Ascending aorta (tissue), 2 donors: ENCODE measurements around the gene OLFM2. TPM values are rescaled to one million over a fixed set of nuclear protein-coding genes. Genes with fewer than 3 reads are reported as not detected.

Experiments used
- DNase-seq, 2 donors: peaks; one replicate each; pipeline ENCODE4 v3.0.0-alpha.2; 2019; ENCODE audit warnings: low spot score in 2 of 2
- H3K27ac ChIP-seq, 2 donors: fragments of 200-600 bp; sonication (generic); one replicate each; pipeline ENCODE4 v1.5.1; 2016 to 2017; ENCODE audit warnings: mild to moderate bottlenecking in 1 of 2
- H3K27me3 ChIP-seq: fragments of 200-600 bp; sonication (generic); one replicate; pipeline ENCODE4 v1.5.1; 2017
- H3K36me3 ChIP-seq, 2 donors: fragments of 200-600 bp; sonication (generic); one replicate each; pipeline ENCODE4 v1.5.1; 2016
- H3K4me1 ChIP-seq, 2 donors: fragments of 200-600 bp; sonication (generic); one replicate each; pipeline ENCODE4 v1.5.1; 2016 to 2017; ENCODE audit warnings: mild to moderate bottlenecking in 1 of 2
- H3K4me3 ChIP-seq, 2 donors: fragments of 200-600 bp; sonication (generic); one replicate each; pipeline ENCODE4 v1.5.1; 2016 to 2017; ENCODE audit warnings: mild to moderate bottlenecking in 1 of 2
- H3K9me3 ChIP-seq, 2 donors: fragments of 200-600 bp; sonication (generic); one replicate each; pipeline ENCODE4 v1.5.1; 2016
- intact Hi-C: fragments of 100-400 bp; cut with DNase I; formaldehyde crosslinking; loops from one replicate; pipeline ENCODE4 v1.15.1; 2023
- total RNA-seq: library from RNA; depleted of rRNA; stranded (reverse); fragments of >200 nt; gene quantifications from one replicate; pipeline ENCODE4 v1.1.0, GENCODE V29; 2016
- TF ChIP-seq, protein P1 (sequence below), 3 experiments: fragments of 200-600 bp in 2 of 3; fragments of 450-650 bp in 1 of 3; sonication (generic) in 2 of 3; IDR thresholded peaks; one replicate each; pipeline ENCODE4 v1.5.1; 2016 to 2019; ENCODE audit warnings: antibody characterized with exemption in 3 of 3, mild to moderate bottlenecking in 1 of 3, moderate library complexity in 1 of 3

OLFM2 gene
- total RNA-seq, 1 donor from 2014 or later, result 0.96 TPM

- no peaks in the 10 kb centered on the region for H3K27me3 ChIP-seq
- H3K4me3 ChIP-seq, result no peak overlapping the region
Measured at GRCh38 chr19:9911524-9912185, 24.7 kb downstream of the OLFM2 start.

GRCh38 chr19:9910625-9911024, 25.7 kb downstream of the OLFM2 start:
- H3K9me3 ChIP-seq, result no peaks in the 10 kb centered on the region
- H3K27me3 ChIP-seq, result no peaks in the 10 kb centered on the region
- DNase-seq, result no peak
- H3K27ac ChIP-seq, result no peak overlapping the region
- H3K4me3 ChIP-seq, result no peak overlapping the region
- intact Hi-C loops, result no loop called here
- TF ChIP-seq, protein P1, sequence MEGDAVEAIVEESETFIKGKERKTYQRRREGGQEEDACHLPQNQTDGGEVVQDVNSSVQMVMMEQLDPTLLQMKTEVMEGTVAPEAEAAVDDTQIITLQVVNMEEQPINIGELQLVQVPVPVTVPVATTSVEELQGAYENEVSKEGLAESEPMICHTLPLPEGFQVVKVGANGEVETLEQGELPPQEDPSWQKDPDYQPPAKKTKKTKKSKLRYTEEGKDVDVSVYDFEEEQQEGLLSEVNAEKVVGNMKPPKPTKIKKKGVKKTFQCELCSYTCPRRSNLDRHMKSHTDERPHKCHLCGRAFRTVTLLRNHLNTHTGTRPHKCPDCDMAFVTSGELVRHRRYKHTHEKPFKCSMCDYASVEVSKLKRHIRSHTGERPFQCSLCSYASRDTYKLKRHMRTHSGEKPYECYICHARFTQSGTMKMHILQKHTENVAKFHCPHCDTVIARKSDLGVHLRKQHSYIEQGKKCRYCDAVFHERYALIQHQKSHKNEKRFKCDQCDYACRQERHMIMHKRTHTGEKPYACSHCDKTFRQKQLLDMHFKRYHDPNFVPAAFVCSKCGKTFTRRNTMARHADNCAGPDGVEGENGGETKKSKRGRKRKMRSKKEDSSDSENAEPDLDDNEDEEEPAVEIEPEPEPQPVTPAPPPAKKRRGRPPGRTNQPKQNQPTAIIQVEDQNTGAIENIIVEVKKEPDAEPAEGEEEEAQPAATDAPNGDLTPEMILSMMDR (IDR thresholded peaks at IDR 0.05), result no peak
- peaks cover 0 to 10% of the 10 kb centered on the region in 2 donors for H3K4me1 ChIP-seq
- H3K36me3 ChIP-seq, result no peaks in the 10 kb centered on the region

More at GRCh38 chr19:9911524-9912185, 24.7 kb downstream of the OLFM2 start:
- TF ChIP-seq, protein P1 (IDR thresholded peaks at IDR 0.05), result no peak
- DNase-seq, result no peak
- Histone ChIP-seq H3K36me3 (no peaks in the 10 kb centered on the region), H3K9me3 (no peaks in the 10 kb centered on the region), H3K4me1 (peaks cover 0 to 10% of the 10 kb centered on the region in 2 donors), H3K27ac (no peak overlapping the region)
- intact Hi-C loops, result no loop called here

DNA sequence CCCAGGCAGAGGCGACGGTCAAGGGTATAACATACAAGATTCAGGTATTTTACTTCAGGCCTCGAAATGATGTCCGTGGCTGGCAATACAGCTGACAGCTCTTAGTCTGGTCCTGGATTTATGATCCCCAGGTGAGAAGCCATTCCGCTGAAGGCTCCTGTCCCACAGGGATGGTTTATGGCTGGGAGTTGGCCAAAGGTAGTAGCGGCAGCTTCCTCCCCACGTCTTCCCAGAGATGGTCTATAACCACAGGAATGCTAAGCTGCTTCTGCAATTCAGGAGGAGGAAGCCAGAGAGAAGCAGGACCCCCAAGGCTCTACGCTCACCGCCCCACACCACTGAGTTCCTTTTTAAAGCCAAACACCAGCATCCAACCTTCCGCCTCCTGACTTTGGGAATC, 27.1 kb downstream of the OLFM2 start:
- no peaks in the 10 kb centered on the region for H3K36me3 ChIP-seq
- TF ChIP-seq, protein P1 (IDR thresholded peaks at IDR 0.05), result no peak
- no peak overlapping the region for H3K4me3 ChIP-seq
- no peaks in the 10 kb centered on the region for H3K27me3 ChIP-seq
- H3K27ac ChIP-seq, result no peak overlapping the region
- H3K4me1 ChIP-seq, result peaks cover 0 to 8% of the 10 kb centered on the region in 2 donors
- DNase-seq, result no peak
- H3K9me3 ChIP-seq, result no peaks in the 10 kb centered on the region
- intact Hi-C loops, result no loop called here

- H3K27ac ChIP-seq, result no peak overlapping the region
- H3K27me3 ChIP-seq, result no peaks in the 10 kb centered on the region
- no peak for DNase-seq
- no peaks in the 10 kb centered on the region for H3K36me3 ChIP-seq
- H3K9me3 ChIP-seq, result no peaks in the 10 kb centered on the region
- intact Hi-C loops, result no loop called here
- H3K4me3 ChIP-seq, result no peak overlapping the region
- TF ChIP-seq, protein P1 (IDR thresholded peaks at IDR 0.05), result no peak
- H3K4me1 ChIP-seq, result no peaks in the 10 kb centered on the region
Measured at GRCh38 chr19:9906475-9907087, 29.7 kb downstream of the OLFM2 start.

GRCh38 chr19:9903336-9903735, 33.0 kb downstream of the OLFM2 start:
- TF ChIP-seq, protein P1 (IDR thresholded peaks at IDR 0.05), result no peak
- no peak for DNase-seq
- intact Hi-C loops, result no loop called here
- Histone ChIP-seq H3K27ac (no peak overlapping the region), H3K36me3 (no peaks in the 10 kb centered on the region), H3K27me3 (no peaks in the 10 kb centered on the region), H3K4me3 (no peak overlapping the region), H3K4me1 (no peaks in the 10 kb centered on the region), H3K9me3 (no peaks in the 10 kb centered on the region)
